Measurements from ENCODE around the gene FMNL2. TPM values are rescaled to one million over a fixed set of nuclear protein-coding genes. Genes with fewer than 3 reads are reported as not detected.

The FMNL2 gene
- total and polyA plus RNA-seq, 2 of the 4 experiments (the other 2 are of a cell fraction): 10.9 to 11.4 TPM

GRCh38 chr2:152609699-152610098, 274.7 kb downstream of the FMNL2 start:
- no peaks in the 10 kb centered on the region for H3K27me3 ChIP-seq (ENCODE audit: control insufficient read depth, insufficient read depth, low read length)
- no peak overlapping the region for H3K23ac ChIP-seq (ENCODE audit: low read depth, low read length)
- no peak for ATAC-seq (ENCODE audit: low read depth)
- no peak for TF ChIP-seq RAD21 (IDR thresholded peaks at IDR 0.05; ENCODE audit: low read length)
- H4K8ac ChIP-seq (ENCODE audit: low read depth in 2 of 2, low read length in 2 of 2): no peak overlapping the region
- H4K91ac ChIP-seq (ENCODE audit: insufficient read depth, low read depth, low read length): no peak overlapping the region
- in situ Hi-C loops (cut with MboI; ENCODE audit: low sequenced_read_pairs) (no loop called here), intact Hi-C loops (cut with micrococcal nuclease) (loop anchor here (5.0 kb wide), 1 partner anchor 272 kb away; the partner anchor contains the start of gene FMNL2), dilution Hi-C loops (cut with HindIII; ENCODE audit: low sequenced_read_pairs, unreplicated experiment) (no loop called here)
- no peak overlapping the region for H3K27ac ChIP-seq (ENCODE audit: insufficient read depth, low read length)
- no peak overlapping the region for H2BK20ac ChIP-seq (ENCODE audit: low read depth, low read length)
- no peak overlapping the region for H3K14ac ChIP-seq (replicated peaks; ENCODE audit: low read depth, low read length)
- no peaks in the 10 kb centered on the region for H3K36me3 ChIP-seq (ENCODE audit: control insufficient read depth, insufficient read depth, low read length)
- no peak overlapping the region for H2AK9ac ChIP-seq (replicated peaks; ENCODE audit: low read depth, low read length, poor library complexity)
- H3K18ac ChIP-seq (ENCODE audit: low read depth, low read length): no peak overlapping the region
- no peak overlapping the region for H3K56ac ChIP-seq (ENCODE audit: extremely low read depth, insufficient read depth, low read length)
- peaks cover 3% of the 10 kb centered on the region; the same call in 1 of the 2 replicates for H3K9me1 ChIP-seq (ENCODE audit: insufficient read depth, low read length)
- no peak for DNase-seq
- ChIA-PET CTCF (no interaction called here), POLR2A (ENCODE audit: unreplicated experiment) (no interaction called here)
- BruUV-seq (replicated peaks): no TSS peak
- no peak overlapping the region for H2AK5ac ChIP-seq (ENCODE audit: low read depth, low read length)
- no peak overlapping the region for H2BK15ac ChIP-seq (ENCODE audit: low read depth, low read length)
- H3K4me1 ChIP-seq (ENCODE audit: control insufficient read depth, insufficient read depth, low read length): peaks cover 5% of the 10 kb centered on the region; the same call in 1 of the 2 replicates
- no peaks in the 10 kb centered on the region for H3K9me3 ChIP-seq (ENCODE audit: control insufficient read depth, insufficient read depth, low read length)
- H4K5ac ChIP-seq (ENCODE audit: low read depth, low read length): no peak overlapping the region
- no CpG with 5 or more reads among the region's 1 CpG for WGBS, 2 experiments (ENCODE audit: extremely low coverage in 2 of 2, insufficient read length in 1 of 2)
- no peak overlapping the region for H3K4me2 ChIP-seq (ENCODE audit: low read depth, low read length)
- no peak overlapping the region for H2BK120ac ChIP-seq (ENCODE audit: low read depth, low read length)
- no peaks in the 10 kb centered on the region for H3K79me1 ChIP-seq (ENCODE audit: low read depth in 1 of 2, low read length in 2 of 2)
- H3K4ac ChIP-seq (ENCODE audit: low read depth, low read length): no peak overlapping the region
- no peaks in the 10 kb centered on the region for H4K20me1 ChIP-seq (ENCODE audit: insufficient read depth, low read length)
- no peak overlapping the region for H2BK5ac ChIP-seq (ENCODE audit: low read depth, low read length, poor library complexity, severe bottlenecking)
- H3K4me3 ChIP-seq (ENCODE audit: insufficient read depth, low read depth, low read length): no peak overlapping the region
- no peak overlapping the region for H3K9ac ChIP-seq (ENCODE audit: low read depth, low read length)
- no peak overlapping the region for H2AFZ ChIP-seq (replicated peaks; ENCODE audit: low read length, poor library complexity)

Data from IMR-90 (cell line).